Endothelial cell of umbilical vein (primary cell): Measurements from ENCODE around the gene DCUN1D2.

Experiments used
- CTCF ChIP-seq, 2 donors: IDR thresholded peaks; 1 replicate in 1 of 2; 2 replicates in 1 of 2; pipeline ENCODE4 v1.5.1; 2011; ENCODE audit warnings: low read length in 2 of 2, mild to moderate bottlenecking in 2 of 2, moderate library complexity in 2 of 2, control low read depth in 1 of 2, inconsistent platforms in 1 of 2, low read depth in 1 of 2; ENCODE audit not compliant: insufficient read depth in 1 of 2; ENCODE audit errors: extremely low read depth in 1 of 2
- FOS ChIP-seq: IDR thresholded peaks from 2 replicates; pipeline ENCODE4 v1.6.1; 2011; ENCODE audit warnings: mild to moderate bottlenecking, low read length, moderate library complexity, borderline replicate concordance; ENCODE audit not compliant: insufficient read depth
- POLR2A ChIP-seq: IDR thresholded peaks from 2 replicates; pipeline ENCODE4 v1.6.1; 2012; ENCODE audit warnings: low read depth, mild to moderate bottlenecking, control low read depth, low read length

GRCh38 chr13:113537909-113538688, 47.6 kb upstream of the DCUN1D2 start:
- TF ChIP-seq CTCF (IDR thresholded peaks at IDR 0.05; ENCODE audit: extremely low read depth in 1 of 2, insufficient read depth in 1 of 2, low read depth in 1 of 2, low read length in 2 of 2) (no peak), FOS (no peak), POLR2A (no peak)
